Activated naive CD4-positive, alpha-beta T cell treated with anti-CD3 and anti-CD28 coated beads, Interleukin-2, amount 50 U/mL, for 72 hours (primary cell): ENCODE measurements around the gene NDE1. TPM values are rescaled to one million over a fixed set of nuclear protein-coding genes. Genes with fewer than 3 reads are reported as not detected.
"Not testable (repeated sequence)": the region's sequence is repeated elsewhere in the genome, so short reads cannot be mapped to it uniquely, and the experiment has no call there.

Experiments used
- ATAC-seq, 2 donors: fragments of 150-1000 bp; cut with Tn5 transposase; 2 replicates each; pipeline ENCODE4 v1.10.0; 2021; ENCODE audit warnings: mild to moderate bottlenecking in 2 of 2, moderate library complexity in 2 of 2
- DNase-seq, 2 donors: peaks; one replicate each; pipeline ENCODE4 v3.0.0; 2021 to 2022; ENCODE audit warnings: low spot score in 2 of 2
- H3K27ac Mint-ChIP-seq, 2 donors: one replicate each; pipeline ENCODE4 v1.8.0; 2022; ENCODE audit warnings: mild to moderate bottlenecking in 2 of 2, mixed read lengths in 2 of 2
- H3K36me3 Mint-ChIP-seq, 2 donors: one replicate each; pipeline ENCODE4 v1.8.0; 2022; ENCODE audit warnings: mixed read lengths in 2 of 2
- H3K9me3 Mint-ChIP-seq, 2 donors: one replicate each; pipeline ENCODE4 v1.8.0; 2022; ENCODE audit warnings: mixed read lengths in 2 of 2
- total RNA-seq, 2 donors: library from RNA; stranded (reverse); gene quantifications; one replicate each; pipeline ENCODE4 v1.2.3, GENCODE V29; 2022

The NDE1 gene
- total RNA-seq, 2 donors from 2014 or later = 114 to 196 TPM

DNA sequence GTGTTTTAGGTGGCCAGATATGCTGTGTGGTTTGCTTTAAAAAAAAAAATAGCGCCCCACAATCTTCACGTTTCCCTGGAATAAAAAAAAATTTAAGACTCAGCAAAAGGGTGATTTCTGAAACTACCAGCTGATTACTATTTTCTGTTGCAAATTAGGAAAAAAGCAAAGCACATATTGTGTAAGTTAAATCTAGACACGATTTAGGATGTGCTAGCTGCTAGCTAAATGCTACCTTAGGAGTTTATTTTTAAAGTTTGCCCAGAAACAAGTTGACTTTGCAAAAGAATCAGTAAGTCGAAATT, 6.1 kb upstream of the NDE1 start:
- Mint-ChIP-seq H3K36me3 (peaks cover 9 to 11% of the 10 kb centered on the region in 2 donors), H3K9me3 (no peaks in the 10 kb centered on the region), H3K27ac (peak overlapping the region; percentile 96 to 97)
- ATAC-seq = no peak
- DNase-seq = no peak

DNA sequence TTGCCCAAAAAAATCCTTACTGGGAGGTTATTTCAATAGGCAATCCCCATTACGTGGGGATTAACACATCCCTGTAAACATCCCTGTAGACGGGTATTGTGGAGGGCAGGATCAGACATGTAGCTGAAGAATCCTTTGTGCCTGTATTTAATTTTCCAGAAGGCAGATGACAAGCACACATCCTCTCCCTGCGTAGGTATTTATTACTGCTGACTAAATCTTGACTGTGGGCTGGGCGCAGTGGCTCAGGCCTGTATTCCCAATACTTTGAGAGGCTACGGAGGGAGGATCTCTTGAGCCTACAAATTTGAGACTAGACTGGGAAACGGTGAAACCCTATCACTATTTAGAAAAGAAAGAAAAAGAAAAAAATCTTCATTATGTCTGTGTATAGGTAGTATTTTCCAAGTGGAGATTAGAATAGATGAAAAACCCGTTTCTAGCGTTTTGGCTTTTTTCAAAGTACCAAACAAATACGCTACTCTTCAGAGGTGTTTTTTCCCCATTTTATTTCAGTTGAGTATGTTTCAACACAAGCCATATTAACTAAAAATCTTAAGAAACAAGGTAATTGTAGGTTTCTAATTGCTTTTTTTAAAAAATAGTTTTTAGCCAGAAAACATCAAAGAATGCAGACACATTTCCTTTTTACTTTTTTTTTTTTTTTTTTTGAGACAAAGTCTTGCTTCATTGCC, 5.6 kb upstream of the NDE1 start:
- ATAC-seq (no peak), DNase-seq (no peak)
- Mint-ChIP-seq H3K36me3 (peaks cover 6 to 8% of the 10 kb centered on the region in 2 donors), H3K27ac (peak overlapping the region in 1 of 2 donors; percentile 96), H3K9me3 (no peaks in the 10 kb centered on the region)

DNA sequence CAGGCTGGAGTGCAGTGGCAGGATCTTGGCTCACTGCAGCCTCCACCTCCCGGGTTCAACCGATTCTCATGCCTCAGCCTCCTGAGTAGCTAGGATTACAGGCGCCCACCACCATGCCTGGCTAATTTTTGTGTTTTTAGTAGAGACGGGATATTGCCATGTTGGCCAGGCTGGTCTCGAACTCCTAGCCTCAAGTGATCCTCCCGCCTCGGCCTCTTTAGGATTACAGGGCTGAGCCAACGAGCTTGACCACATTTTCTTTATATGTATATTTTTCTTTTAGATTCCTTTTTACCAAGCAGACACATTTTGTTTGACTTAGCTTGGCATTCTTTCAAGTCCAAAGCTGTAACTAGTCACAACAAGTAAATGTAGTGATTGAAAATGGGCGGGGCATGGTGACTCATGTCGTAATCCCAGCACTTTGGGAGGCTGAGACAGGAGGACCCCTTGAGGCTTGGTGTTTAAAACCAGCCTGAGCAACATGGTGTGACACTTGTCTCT, 5.0 kb upstream of the NDE1 start:
- not testable (repeated sequence) for H3K9me3 Mint-ChIP-seq, H3K36me3 Mint-ChIP-seq, H3K27ac Mint-ChIP-seq, ATAC-seq, DNase-seq

- not testable (repeated sequence) for H3K27ac Mint-ChIP-seq, DNase-seq, H3K9me3 Mint-ChIP-seq, ATAC-seq
- H3K36me3 Mint-ChIP-seq = peaks cover 6 to 16% of the 10 kb centered on the region in 2 donors
Observed at GRCh38 chr16:15646557-15647293, 3.3 kb upstream of the NDE1 start.

- H3K9me3 Mint-ChIP-seq = no peaks in the 10 kb centered on the region
- no peak for ATAC-seq
- no peak overlapping the region for H3K27ac Mint-ChIP-seq
- no peak for DNase-seq
- peaks cover 0 to 9% of the 10 kb centered on the region in 2 donors for H3K36me3 Mint-ChIP-seq
Observed at GRCh38 chr16:15647294-15648014, 2.6 kb upstream of the NDE1 start.

- DNase-seq = no peak
- Mint-ChIP-seq H3K27ac (no peak overlapping the region), H3K36me3 (peaks cover 0 to 9% of the 10 kb centered on the region in 2 donors), H3K9me3 (no peaks in the 10 kb centered on the region)
- ATAC-seq = no peak
Observed at GRCh38 chr16:15648135-15648730, 1.8 kb upstream of the NDE1 start.

- not testable (repeated sequence) for H3K36me3 Mint-ChIP-seq, DNase-seq, H3K9me3 Mint-ChIP-seq, ATAC-seq
- H3K27ac Mint-ChIP-seq = peak overlapping the region; percentile 93 to 95
Observed at GRCh38 chr16:15649311-15649710, 734 bp upstream of the NDE1 start.

- Mint-ChIP-seq H3K27ac (peak overlapping the region; percentile 93 to 95), H3K9me3 (no peaks in the 10 kb centered on the region), H3K36me3 (peaks cover 0 to 9% of the 10 kb centered on the region in 2 donors)
- DNase-seq (no peak), ATAC-seq (peak in 1 of 2 donors; percentile 0)
Observed at GRCh38 chr16:15649727-15650018, 372 bp upstream of the NDE1 start.

GRCh38 chr16:15650698-15651171, 690 bp downstream of the NDE1 start:
- DNase-seq (peak; percentile 38 to 63), ATAC-seq (peak; percentile 52 to 64)
- no peaks in the 10 kb centered on the region for H3K9me3 Mint-ChIP-seq
- peaks cover 0 to 9% of the 10 kb centered on the region in 2 donors for H3K36me3 Mint-ChIP-seq
- peak overlapping the region; percentile 95 to 100 for H3K27ac Mint-ChIP-seq

GRCh38 chr16:15652293-15653001, 2.4 kb downstream of the NDE1 start:
- Mint-ChIP-seq H3K9me3 (no peaks in the 10 kb centered on the region), H3K27ac (peak overlapping the region; percentile 48 to 86), H3K36me3 (peaks cover 6 to 9% of the 10 kb centered on the region in 2 donors)
- ATAC-seq = no peak
- no peak for DNase-seq

DNA sequence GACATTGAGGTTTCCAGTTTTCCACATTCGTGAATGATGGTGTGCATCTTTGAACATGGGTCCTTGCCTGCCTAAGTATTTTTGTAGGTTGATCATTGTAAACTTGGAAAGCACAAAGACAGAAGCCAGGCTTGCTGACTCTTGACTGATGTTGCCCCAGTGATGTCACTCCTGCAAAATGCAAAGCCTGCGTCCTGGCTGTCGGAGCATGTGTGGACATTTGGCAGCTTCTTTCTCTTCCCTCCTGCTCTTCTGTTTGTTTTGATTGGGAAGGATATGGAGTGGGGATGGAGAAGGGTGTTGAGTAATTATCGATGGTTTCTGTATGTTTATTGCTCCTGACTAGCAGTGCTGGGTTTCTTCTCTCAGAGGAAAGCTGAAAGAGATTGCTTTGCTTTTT, 3.2 kb downstream of the NDE1 start:
- no peaks in the 10 kb centered on the region for H3K9me3 Mint-ChIP-seq
- H3K36me3 Mint-ChIP-seq = peaks cover 9 to 13% of the 10 kb centered on the region in 2 donors
- DNase-seq (no peak), ATAC-seq (no peak)
- H3K27ac Mint-ChIP-seq = peak overlapping the region; percentile 48 to 75

GRCh38 chr16:15654591-15654990, 4.5 kb downstream of the NDE1 start:
- no peak for ATAC-seq
- peaks cover 9 to 19% of the 10 kb centered on the region in 2 donors for H3K36me3 Mint-ChIP-seq
- no peak overlapping the region for H3K27ac Mint-ChIP-seq
- DNase-seq = no peak
- H3K9me3 Mint-ChIP-seq = no peaks in the 10 kb centered on the region

GRCh38 chr16:15655561-15655960, 5.5 kb downstream of the NDE1 start:
- H3K36me3 Mint-ChIP-seq = peaks cover 5 to 21% of the 10 kb centered on the region in 2 donors
- not testable (repeated sequence) for H3K27ac Mint-ChIP-seq, DNase-seq, H3K9me3 Mint-ChIP-seq, ATAC-seq

GRCh38 chr16:15658149-15658548, 8.1 kb downstream of the NDE1 start:
- Mint-ChIP-seq H3K36me3 (peaks cover 0 to 32% of the 10 kb centered on the region in 2 donors), H3K9me3 (no peaks in the 10 kb centered on the region), H3K27ac (no peak overlapping the region)
- no peak for ATAC-seq
- no peak for DNase-seq

GRCh38 chr16:15658556-15658955, 8.5 kb downstream of the NDE1 start:
- H3K27ac Mint-ChIP-seq = peak overlapping the region; percentile 33 to 92
- DNase-seq = no peak
- H3K36me3 Mint-ChIP-seq = peaks cover 0 to 32% of the 10 kb centered on the region in 2 donors
- no peaks in the 10 kb centered on the region for H3K9me3 Mint-ChIP-seq
- no peak for ATAC-seq

DNA sequence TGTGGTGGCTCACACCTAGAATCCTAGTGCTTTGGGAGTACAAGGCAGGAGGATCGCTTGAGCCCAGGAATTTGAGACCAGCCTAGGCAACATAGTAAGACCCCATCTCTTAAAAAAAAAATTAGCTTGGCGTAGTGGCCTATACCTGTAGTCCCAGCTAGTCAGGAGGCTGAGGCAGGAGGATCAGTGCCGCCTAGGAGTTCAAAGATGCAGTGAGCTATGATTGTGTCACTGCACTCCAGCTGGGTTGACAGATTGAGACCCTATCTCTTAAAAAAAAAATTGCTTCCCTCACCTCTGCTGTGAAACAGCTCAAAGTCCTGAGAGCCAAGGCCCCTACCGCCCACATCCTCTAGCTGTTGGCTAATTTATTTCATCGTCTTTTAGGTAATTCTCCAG, 10.2 kb downstream of the NDE1 start:
- H3K9me3 Mint-ChIP-seq = no peaks in the 10 kb centered on the region
- peaks cover 0 to 32% of the 10 kb centered on the region in 2 donors for H3K36me3 Mint-ChIP-seq
- DNase-seq (no peak), ATAC-seq (no peak)
- H3K27ac Mint-ChIP-seq = peak overlapping the region in 1 of 2 donors; percentile 46
